M059J (cell line): ENCODE measurements around the gene DHCR24. TPM values are rescaled to one million over a fixed set of nuclear protein-coding genes. Genes with fewer than 3 reads are reported as not detected.
"Not testable (repeated sequence)": the region's sequence is repeated elsewhere in the genome, so short reads cannot be mapped to it uniquely, and the experiment has no call there.

Experiments used
- DNase-seq: peaks from one replicate; pipeline ENCODE4 v3.0.0-alpha.2; 2012; ENCODE audit warnings: low read depth
- total RNA-seq: library from RNA; depleted of rRNA; stranded (reverse); fragments of >200 nt; shearing (Covaris generic); gene quantifications from 2 replicates; pipeline ENCODE4 v1.2.3, GENCODE V29; 2014; rRNA removed

The DHCR24 gene
- total RNA-seq, result 184 and 227 TPM in 2 replicates

- peak; percentile 88 for DNase-seq
Measured at GRCh38 chr1:54886724-54887664, at the start of gene DHCR24. DHCR24 (minus strand) TSS chr1:54887195; CDS start chr1:54887119, 76 bp downstream.

GRCh38 chr1:54936791-54937190, 49.8 kb upstream of the DHCR24 start:
- no peak for DNase-seq

GRCh38 chr1:54934869-54935268, 47.9 kb upstream of the DHCR24 start:
- peak; percentile 93 for DNase-seq

GRCh38 chr1:54934081-54934480, 47.1 kb upstream of the DHCR24 start:
- not testable (repeated sequence) for DNase-seq

GRCh38 chr1:54931275-54931840, 44.4 kb upstream of the DHCR24 start:
- DNase-seq, result no peak

- DNase-seq, result no peak
Measured at GRCh38 chr1:54929700-54930099, 42.7 kb upstream of the DHCR24 start.

GRCh38 chr1:54928327-54928726, 41.3 kb upstream of the DHCR24 start:
- no peak for DNase-seq

GRCh38 chr1:54927472-54928240, 40.7 kb upstream of the DHCR24 start:
- DNase-seq, result peak; percentile 20

GRCh38 chr1:54926970-54927369, 40.0 kb upstream of the DHCR24 start:
- peak; percentile 20 for DNase-seq

- DNase-seq, result no peak
Measured at GRCh38 chr1:54922921-54923421, 36.0 kb upstream of the DHCR24 start.

- no peak for DNase-seq
Measured at GRCh38 chr1:54922040-54922761, 35.2 kb upstream of the DHCR24 start.

GRCh38 chr1:54919367-54920359, 32.7 kb upstream of the DHCR24 start:
- DNase-seq, result no peak

- not testable (repeated sequence) for DNase-seq
Measured at GRCh38 chr1:54911076-54911475, 24.1 kb upstream of the DHCR24 start.

GRCh38 chr1:54906586-54906985, 19.6 kb upstream of the DHCR24 start:
- no peak for DNase-seq

GRCh38 chr1:54904476-54905048, 17.6 kb upstream of the DHCR24 start:
- DNase-seq, result peak; percentile 68

- DNase-seq, result peak; percentile 44
Measured at GRCh38 chr1:54894271-54894670, 7.3 kb upstream of the DHCR24 start.

- no peak for DNase-seq
Measured at GRCh38 chr1:54892586-54892985, 5.6 kb upstream of the DHCR24 start.

GRCh38 chr1:54889132-54889725, 2.2 kb upstream of the DHCR24 start:
- DNase-seq, result no peak

- no peak for DNase-seq
Measured at GRCh38 chr1:54888080-54888733, 1.2 kb upstream of the DHCR24 start.
